T-cell (primary cell): Measurements from ENCODE around the gene TTBK1. TPM values are rescaled to one million over a fixed set of nuclear protein-coding genes. Genes with fewer than 3 reads are reported as not detected.

Experiments
- ATAC-seq, 4 experiments: fragments of 200-7000 bp in 3 of 4; fragments of 150-1000 bp in 1 of 4; cut with Tn5 transposase; replicated peaks in 1 of 4; 1 replicate in 3 of 4; 2 replicates in 1 of 4; pipeline ENCODE4 v1.10.0; 2021; ENCODE audit warnings: moderate library complexity in 3 of 4, mild to moderate bottlenecking in 2 of 4, moderate number of reproducible peaks in 1 of 4
- CTCF ChIA-PET, 2 donors: fragments of 300-600 bp; sonication (Branson Sonifier 250); formaldehyde crosslinking; loops; one replicate each; lab custom pipeline; 2022; ENCODE audit warnings: antibody characterized with exemption in 2 of 2; lab: Charles Lee
- POLR2A ChIA-PET, 2 donors: fragments of 300-600 bp; sonication (Branson Sonifier 250); formaldehyde crosslinking; loops; one replicate each; lab custom pipeline; 2022; ENCODE audit warnings: antibody characterized with exemption in 2 of 2; lab: Charles Lee
- DNase-seq, 35 experiments: peaks; one replicate each; pipeline versions ENCODE4 v3.0.0 to v3.0.0-alpha.2; 2013 to 2023
- H3K27ac ChIP-seq: one replicate; pipeline ENCODE4 v1.5.1; 2013; ENCODE audit warnings: low read length
- H3K27me3 ChIP-seq, 2 experiments: replicated peaks in 1 of 2; 1 replicate in 1 of 2; 2 replicates in 1 of 2; pipeline versions ENCODE4 v1.6.1 to v1.7.0; 2013; ENCODE audit warnings: low read length in 1 of 2, mixed read lengths in 1 of 2; ENCODE audit not compliant: control insufficient read depth in 2 of 2, insufficient read depth in 2 of 2; ENCODE audit errors: extremely low read depth in 1 of 2
- H3K36me3 ChIP-seq, 2 donors: 1 replicate in 1 of 2; 2 replicates in 1 of 2; pipeline versions ENCODE4 v1.6.1 to v1.7.0; 2013; ENCODE audit warnings: low read length in 1 of 2; ENCODE audit not compliant: control insufficient read depth in 2 of 2, insufficient read depth in 1 of 2; ENCODE audit errors: extremely low read depth in 1 of 2
- H3K4me1 ChIP-seq, 2 experiments: 1 replicate in 1 of 2; 2 replicates in 1 of 2; pipeline versions ENCODE4 v1.6.1 to v1.7.0; 2013; ENCODE audit warnings: low read length in 2 of 2, mixed read lengths in 1 of 2; ENCODE audit not compliant: insufficient read depth in 2 of 2, control insufficient read depth in 1 of 2; ENCODE audit errors: extremely low read depth in 1 of 2
- H3K4me3 ChIP-seq, 2 donors: 1 replicate in 1 of 2; 2 replicates in 1 of 2; pipeline versions ENCODE4 v1.5.1 to v1.7.0; 2013; ENCODE audit warnings: mild to moderate bottlenecking in 2 of 2, low read length in 1 of 2, moderate library complexity in 1 of 2; ENCODE audit not compliant: control insufficient read depth in 1 of 2; ENCODE audit errors: extremely low read depth in 1 of 2
- H3K9me3 ChIP-seq: 2 replicates; pipeline ENCODE4 v1.7.0; 2013
- H3K27ac Mint-ChIP-seq, 2 donors: one replicate each; pipeline ENCODE4 v1.8.0; 2020 to 2021; ENCODE audit warnings: mild to moderate bottlenecking in 2 of 2, mixed read lengths in 2 of 2
- H3K27me3 Mint-ChIP-seq, 2 donors: one replicate each; pipeline ENCODE4 v1.8.0; 2021 to 2022; ENCODE audit warnings: mixed read lengths in 2 of 2
- H3K36me3 Mint-ChIP-seq: one replicate; pipeline ENCODE4 v1.8.0; 2021; ENCODE audit warnings: mixed read lengths
- H3K4me1 Mint-ChIP-seq, 3 donors: one replicate each; pipeline ENCODE4 v1.8.0; 2020 to 2022; ENCODE audit warnings: mixed read lengths in 3 of 3, mild to moderate bottlenecking in 1 of 3
- H3K4me3 Mint-ChIP-seq, 3 donors: one replicate each; pipeline ENCODE4 v1.8.0; 2020 to 2022; ENCODE audit warnings: mild to moderate bottlenecking in 3 of 3, mixed read lengths in 3 of 3, moderate library complexity in 3 of 3
- H3K9me3 Mint-ChIP-seq, 3 donors: one replicate each; pipeline ENCODE4 v1.8.0; 2020 to 2022; ENCODE audit warnings: mixed read lengths in 3 of 3
- WGBS: methylation state at CpG from one replicate; pipeline ENCODE4 v1.1.5; 2013; ENCODE audit warnings: missing lambda C conversion rate; ENCODE audit not compliant: insufficient coverage; 5-methylcytosine and 5-hydroxymethylcytosine counted together
- total RNA-seq, 35 experiments: library from RNA in 6 of 35; stranded (reverse) in 6 of 35; fragments of 120-200 nt in 1 of 35; gene quantifications; one replicate each; pipeline versions ENCODE4 v1.2.1 to v1.2.4 and lab custom pipeline; 2013 to 2026

Gene TTBK1
- total RNA-seq, 5 donors from 2014 or later (not counting 1 experiment from before 2014, with no cell fraction given), result 0.03 to 0.07 TPM; not detected in 3

GRCh38 chr6:43228951-43229802 lies 14.1 kb upstream of the TTBK1 start, which contains the start of gene DNPH1:
TSS of gene DNPH1 (minus strand) at chr6:43229481. CDS start at chr6:43229456, 25 bp downstream.
- H3K4me1 ChIP-seq, result peaks cover 5 to 42% of the 10 kb centered on the region in 2 experiments
- POLR2A ChIA-PET, result interaction anchor here (0.5 to 0.7 kb wide), 4 partner anchors 9 to 252 kb away, joined by 3 to 8 read pairs (median 4); no protein-coding TSS in a partner anchor
- peaks cover 0 to 5% of the 10 kb centered on the region in 2 donors for H3K36me3 ChIP-seq
- DNase-seq, result peak; percentile 35 to 89 (median 72)
- peaks cover 40 to 50% (median 48%) of the 10 kb centered on the region in 3 donors for H3K4me1 Mint-ChIP-seq
- H3K27me3 Mint-ChIP-seq, result peaks cover 0 to 2% of the 10 kb centered on the region in 2 donors
- H3K4me3 ChIP-seq, result peak within 1 kb of the TSS; percentile 56 to 66
- 2% methylated on average over 82 of the region's 82 CpGs for WGBS
- H3K27ac Mint-ChIP-seq, result peak within 1 kb of the TSS; percentile 89 to 90
- H3K27me3 ChIP-seq, result peaks cover 0 to 8% of the 10 kb centered on the region in 2 experiments
- H3K9me3 Mint-ChIP-seq, result no peaks in the 10 kb centered on the region
- H3K36me3 Mint-ChIP-seq, result no peaks in the 10 kb centered on the region
- H3K27ac ChIP-seq, result peak within 1 kb of the TSS; percentile 34
- H3K9me3 ChIP-seq, result no peaks in the 10 kb centered on the region
- H3K4me3 Mint-ChIP-seq, result peak within 1 kb of the TSS; percentile 85 to 92 (median 89)
- CTCF ChIA-PET, result interaction anchor here (0.5 to 1.6 kb wide), 8 partner anchors 9 to 154 kb away, joined by 3 to 5 read pairs (median 4); partner anchors contain the start of genes CUL9 (in 1 of the 2) and ZNF318 (in 1 of the 2)
- peak; percentile 75 to 86 (median 84) for ATAC-seq

GRCh38 chr6:43229803-43230620 lies 13.3 kb upstream of the TTBK1 start:
- H3K4me1 ChIP-seq, result peaks cover 3 to 34% of the 10 kb centered on the region in 2 experiments
- Mint-ChIP-seq H3K36me3 (no peaks in the 10 kb centered on the region), H3K27me3 (peaks cover 0 to 2% of the 10 kb centered on the region in 2 donors), H3K4me1 (peaks cover 35 to 44% (median 41%) of the 10 kb centered on the region in 3 donors), H3K27ac (peak overlapping the region; percentile 89 to 90), H3K4me3 (peak overlapping the region; percentile 84 to 92 (median 88)), H3K9me3 (no peaks in the 10 kb centered on the region)
- H3K9me3 ChIP-seq, result no peaks in the 10 kb centered on the region
- ChIA-PET POLR2A (interaction anchor here in 1 of 2 donors (0.6 kb wide), 1 partner anchor 9 kb away, joined by 3 read pairs; no protein-coding TSS in a partner anchor), CTCF (interaction anchor here (1.0 to 1.6 kb wide), 3 partner anchors 17 to 60 kb away, joined by 3 to 5 read pairs (median 5); partner anchors contain the start of gene CUL9 (in 1 of the 2))
- 77% methylated on average over 13 of the region's 17 CpGs for WGBS
- peaks cover 0 to 9% of the 10 kb centered on the region in 2 experiments for H3K27me3 ChIP-seq
- DNase-seq, result no peak
- ATAC-seq, result peak in 1 of 4 experiments; percentile 2
- peak overlapping the region; percentile 34 for H3K27ac ChIP-seq
- H3K4me3 ChIP-seq, result peak overlapping the region; percentile 56 to 66
- peaks cover 0 to 5% of the 10 kb centered on the region in 2 donors for H3K36me3 ChIP-seq

- Histone ChIP-seq H3K27me3 (peaks cover 2 to 13% of the 10 kb centered on the region in 2 experiments), H3K4me3 (no peak overlapping the region), H3K36me3 (peaks cover 0 to under 1% of the 10 kb centered on the region in 2 donors), H3K27ac (no peak overlapping the region), H3K9me3 (no peaks in the 10 kb centered on the region), H3K4me1 (peaks cover 0 to 24% of the 10 kb centered on the region in 2 experiments)
- WGBS, result 80% methylated on average over 1 of the region's 4 CpGs
- Mint-ChIP-seq H3K4me1 (peaks cover 25 to 34% (median 32%) of the 10 kb centered on the region in 3 donors), H3K27me3 (peaks cover under 1 to 2% of the 10 kb centered on the region in 2 donors), H3K27ac (peak overlapping the region in 1 of 2 donors; percentile 59), H3K4me3 (peak overlapping the region in 1 of 3 donors; percentile 10), H3K9me3 (no peaks in the 10 kb centered on the region), H3K36me3 (no peaks in the 10 kb centered on the region)
- ChIA-PET POLR2A (no interaction called here), CTCF (no interaction called here)
- DNase-seq, result no peak
- no peak for ATAC-seq
These were observed 12.2 kb upstream of the TTBK1 start for GRCh38 chr6:43231053-43231452.

GRCh38 chr6:43231735-43232450 lies 11.4 kb upstream of the TTBK1 start:
- no peak overlapping the region for H3K4me3 Mint-ChIP-seq
- CTCF ChIA-PET, result interaction anchor here in 1 of 2 donors (0.7 kb wide), 1 partner anchor 145 kb away, joined by 10 read pairs; no protein-coding TSS in a partner anchor
- 48% methylated on average over 1 of the region's 3 CpGs for WGBS
- DNase-seq, result no peak
- peaks cover 17 to 26% (median 23%) of the 10 kb centered on the region in 3 donors for H3K4me1 Mint-ChIP-seq
- POLR2A ChIA-PET, result no interaction called here
- Histone ChIP-seq H3K4me1 (peaks cover 0 to 20% of the 10 kb centered on the region in 2 experiments), H3K27ac (no peak overlapping the region), H3K36me3 (no peaks in the 10 kb centered on the region), H3K9me3 (no peaks in the 10 kb centered on the region), H3K27me3 (peaks cover 2 to 14% of the 10 kb centered on the region in 2 experiments), H3K4me3 (no peak overlapping the region)
- no peaks in the 10 kb centered on the region for H3K9me3 Mint-ChIP-seq
- peaks cover 5 to 7% of the 10 kb centered on the region in 2 donors for H3K27me3 Mint-ChIP-seq
- H3K36me3 Mint-ChIP-seq, result no peaks in the 10 kb centered on the region
- no peak overlapping the region for H3K27ac Mint-ChIP-seq
- ATAC-seq, result no peak

- ATAC-seq (no peak), DNase-seq (no peak)
- ChIA-PET POLR2A (no interaction called here), CTCF (interaction anchor here in 1 of 2 donors (0.8 kb wide), 1 partner anchor 12 kb away, joined by 3 read pairs; no protein-coding TSS in a partner anchor)
- Mint-ChIP-seq H3K27ac (no peak overlapping the region), H3K9me3 (peaks cover 0 to 6% (median 3%) of the 10 kb centered on the region in 3 donors), H3K36me3 (peaks cover 5% of the 10 kb centered on the region), H3K4me3 (no peak overlapping the region), H3K27me3 (peaks cover 26 to 34% of the 10 kb centered on the region in 2 donors), H3K4me1 (peaks cover 0 to 3% (median 0%) of the 10 kb centered on the region in 3 donors)
- Histone ChIP-seq H3K9me3 (no peaks in the 10 kb centered on the region), H3K4me3 (no peak overlapping the region), H3K27me3 (peaks cover 2 to 30% of the 10 kb centered on the region in 2 experiments), H3K4me1 (no peaks in the 10 kb centered on the region), H3K36me3 (no peaks in the 10 kb centered on the region), H3K27ac (no peak overlapping the region)
- whole genome bisulfite sequencing, result no CpG with 5 or more reads among the region's 2 CpGs
These were observed 7.4 kb upstream of the TTBK1 start for GRCh38 chr6:43235841-43236240.
